ENCODE data around the gene INS.

DNA sequence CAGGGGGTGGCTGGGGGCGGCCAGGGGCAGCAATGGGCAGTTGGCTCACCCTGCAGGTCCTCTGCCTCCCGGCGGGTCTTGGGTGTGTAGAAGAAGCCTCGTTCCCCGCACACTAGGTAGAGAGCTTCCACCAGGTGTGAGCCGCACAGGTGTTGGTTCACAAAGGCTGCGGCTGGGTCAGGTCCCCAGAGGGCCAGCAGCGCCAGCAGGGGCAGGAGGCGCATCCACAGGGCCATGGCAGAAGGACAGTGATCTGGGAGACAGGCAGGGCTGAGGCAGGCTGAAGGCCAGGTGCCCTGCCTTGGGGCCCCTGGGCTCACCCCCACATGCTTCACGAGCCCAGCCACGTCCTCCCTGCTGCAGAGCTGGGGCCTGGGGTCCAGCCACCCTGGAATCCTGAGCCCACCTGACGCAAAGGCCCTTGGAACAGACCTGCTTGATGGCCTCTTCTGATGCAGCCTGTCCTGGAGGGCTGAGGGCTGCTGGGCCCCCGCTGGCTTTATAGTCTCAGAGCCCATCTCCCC, at the start of gene INS:
- TF ChIP-seq CTCF (IDR thresholded peaks at IDR 0.05; ENCODE audit: insufficient read depth, low read length): no peak
- no peak for TF ChIP-seq GABPA (IDR thresholded peaks at IDR 0.05; ENCODE audit: low read depth)
- TF ChIP-seq, protein P1, sequence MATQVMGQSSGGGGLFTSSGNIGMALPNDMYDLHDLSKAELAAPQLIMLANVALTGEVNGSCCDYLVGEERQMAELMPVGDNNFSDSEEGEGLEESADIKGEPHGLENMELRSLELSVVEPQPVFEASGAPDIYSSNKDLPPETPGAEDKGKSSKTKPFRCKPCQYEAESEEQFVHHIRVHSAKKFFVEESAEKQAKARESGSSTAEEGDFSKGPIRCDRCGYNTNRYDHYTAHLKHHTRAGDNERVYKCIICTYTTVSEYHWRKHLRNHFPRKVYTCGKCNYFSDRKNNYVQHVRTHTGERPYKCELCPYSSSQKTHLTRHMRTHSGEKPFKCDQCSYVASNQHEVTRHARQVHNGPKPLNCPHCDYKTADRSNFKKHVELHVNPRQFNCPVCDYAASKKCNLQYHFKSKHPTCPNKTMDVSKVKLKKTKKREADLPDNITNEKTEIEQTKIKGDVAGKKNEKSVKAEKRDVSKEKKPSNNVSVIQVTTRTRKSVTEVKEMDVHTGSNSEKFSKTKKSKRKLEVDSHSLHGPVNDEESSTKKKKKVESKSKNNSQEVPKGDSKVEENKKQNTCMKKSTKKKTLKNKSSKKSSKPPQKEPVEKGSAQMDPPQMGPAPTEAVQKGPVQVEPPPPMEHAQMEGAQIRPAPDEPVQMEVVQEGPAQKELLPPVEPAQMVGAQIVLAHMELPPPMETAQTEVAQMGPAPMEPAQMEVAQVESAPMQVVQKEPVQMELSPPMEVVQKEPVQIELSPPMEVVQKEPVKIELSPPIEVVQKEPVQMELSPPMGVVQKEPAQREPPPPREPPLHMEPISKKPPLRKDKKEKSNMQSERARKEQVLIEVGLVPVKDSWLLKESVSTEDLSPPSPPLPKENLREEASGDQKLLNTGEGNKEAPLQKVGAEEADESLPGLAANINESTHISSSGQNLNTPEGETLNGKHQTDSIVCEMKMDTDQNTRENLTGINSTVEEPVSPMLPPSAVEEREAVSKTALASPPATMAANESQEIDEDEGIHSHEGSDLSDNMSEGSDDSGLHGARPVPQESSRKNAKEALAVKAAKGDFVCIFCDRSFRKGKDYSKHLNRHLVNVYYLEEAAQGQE (IDR thresholded peaks at IDR 0.05; ENCODE audit: insufficient replicate concordance, low read depth): no peak
- TF ChIP-seq POLR2AphosphoS5 (IDR thresholded peaks at IDR 0.05; ENCODE audit: low read depth): no peak
